NCI-H2107 (cell line): ENCODE results near the gene RMND1.
A peak's percentile ranks its signal among the peaks of the same experiment; 100 is the strongest.
"Not testable (repeated sequence)": the region's sequence is repeated elsewhere in the genome, so short reads cannot be mapped to it uniquely, and the experiment has no call there.

ENCODE experiments used
- DNase-seq: peaks from one replicate; lab custom pipeline; 2025; lab: John Stamatoyannopoulos, UW

The RMND1 gene

GRCh38 chr6:151451950-151452749 is at the start of gene RMND1:
Gene RMND1, minus strand, starts transcription at chr6:151452126. Its CDS starts 6,315 bp downstream, at chr6:151445811.
- DNase-seq: peak; percentile 98

- no peak for DNase-seq
Observed at GRCh38 chr6:151499551-151499950, 47.6 kb upstream of the RMND1 start.

GRCh38 chr6:151498327-151498726 is 46.4 kb upstream of the RMND1 start:
- no peak for DNase-seq

- DNase-seq: no peak
Observed at GRCh38 chr6:151497905-151498304, 46.0 kb upstream of the RMND1 start.

GRCh38 chr6:151495380-151495779 is 43.5 kb upstream of the RMND1 start:
- no peak for DNase-seq

GRCh38 chr6:151494936-151495320 is 43.0 kb upstream of the RMND1 start:
- no peak for DNase-seq

- DNase-seq: no peak
Observed at GRCh38 chr6:151494235-151494935, 42.5 kb upstream of the RMND1 start.

GRCh38 chr6:151493804-151494234 is 41.9 kb upstream of the RMND1 start, which contains the start of gene CCDC170:
Gene CCDC170, plus strand, starts transcription at chr6:151494017. Its CDS starts 112 bp downstream, at chr6:151494129.
- DNase-seq: no peak

- no peak for DNase-seq
Observed at GRCh38 chr6:151493161-151493803, 41.4 kb upstream of the RMND1 start.

- no peak for DNase-seq
Observed at GRCh38 chr6:151490996-151491395, 39.1 kb upstream of the RMND1 start.

- DNase-seq: no peak
Observed at GRCh38 chr6:151488226-151488625, 36.3 kb upstream of the RMND1 start.

- no peak for DNase-seq
Observed at GRCh38 chr6:151483994-151484393, 32.1 kb upstream of the RMND1 start.

GRCh38 chr6:151482290-151482689 is 30.4 kb upstream of the RMND1 start:
- no peak for DNase-seq

GRCh38 chr6:151481786-151482185 is 29.9 kb upstream of the RMND1 start:
- no peak for DNase-seq

- no peak for DNase-seq
Observed at GRCh38 chr6:151478670-151479069, 26.7 kb upstream of the RMND1 start.

- no peak for DNase-seq
Observed at GRCh38 chr6:151477726-151478125, 25.8 kb upstream of the RMND1 start.

GRCh38 chr6:151475653-151476523 is 24.0 kb upstream of the RMND1 start:
- DNase-seq: no peak

- no peak for DNase-seq
Observed at GRCh38 chr6:151464702-151465101, 12.8 kb upstream of the RMND1 start.

- DNase-seq: no peak
Observed at GRCh38 chr6:151461673-151462072, 9.7 kb upstream of the RMND1 start.

- not testable (repeated sequence) for DNase-seq
Observed at GRCh38 chr6:151455751-151456398, 3.9 kb upstream of the RMND1 start.

- no peak for DNase-seq
Observed at GRCh38 chr6:151452750-151453427, 963 bp upstream of the RMND1 start.
